ENCODE data around the gene CTDP1. TPM values are rescaled to one million over a fixed set of nuclear protein-coding genes. Genes with fewer than 3 reads are reported as not detected.

Gene CTDP1
- polyA plus RNA-seq, 1 experiment, result 12.9 TPM

- Histone ChIP-seq H3K4me3 (ENCODE audit: low read depth, low read length) (no peak overlapping the region), H3K36me3 (ENCODE audit: control insufficient read depth, insufficient read depth, low read length) (no peaks in the 10 kb centered on the region), H3K27me3 (ENCODE audit: control insufficient read depth, insufficient read depth, low read length) (peaks cover 3% of the 10 kb centered on the region)
- DNase-seq (ENCODE audit: low read depth), result no peak
- ChIA-PET POLR2A (no interaction called here), CTCF (interaction anchor here (0.9 to 1.2 kb wide), 2 partner anchors 107 to 257 kb away, joined by 3 read pairs; no protein-coding TSS in a partner anchor)
- no peak for TF ChIP-seq CTCF (IDR thresholded peaks at IDR 0.05; ENCODE audit: insufficient read depth, low read depth, low read length)
Measured at GRCh38 chr18:79637921-79638909, 41.4 kb upstream of the CTDP1 start.

GRCh38 chr18:79639072-79639829 lies 40.4 kb upstream of the CTDP1 start:
- TF ChIP-seq CTCF (IDR thresholded peaks at IDR 0.05; ENCODE audit: insufficient read depth, low read depth, low read length), result no peak
- no peak overlapping the region for H3K4me3 ChIP-seq (ENCODE audit: low read depth, low read length)
- DNase-seq (ENCODE audit: low read depth), result no peak
- no peaks in the 10 kb centered on the region for H3K36me3 ChIP-seq (ENCODE audit: control insufficient read depth, insufficient read depth, low read length)
- peaks cover 3% of the 10 kb centered on the region for H3K27me3 ChIP-seq (ENCODE audit: control insufficient read depth, insufficient read depth, low read length)
- ChIA-PET CTCF (interaction anchor here (0.9 to 1.2 kb wide), 2 partner anchors 108 to 258 kb away, joined by 3 read pairs; no protein-coding TSS in a partner anchor), POLR2A (no interaction called here)

- Histone ChIP-seq H3K36me3 (ENCODE audit: control insufficient read depth, insufficient read depth, low read length) (no peaks in the 10 kb centered on the region), H3K27me3 (ENCODE audit: control insufficient read depth, insufficient read depth, low read length) (peaks cover 5% of the 10 kb centered on the region), H3K4me3 (ENCODE audit: low read depth, low read length) (no peak overlapping the region)
- ChIA-PET CTCF (interaction anchor here (1.2 kb wide), 1 partner anchor 259 kb away, joined by 3 read pairs; no protein-coding TSS in a partner anchor), POLR2A (no interaction called here)
- no peak for DNase-seq (ENCODE audit: low read depth)
- no peak for TF ChIP-seq CTCF (IDR thresholded peaks at IDR 0.05; ENCODE audit: insufficient read depth, low read depth, low read length)
Measured at GRCh38 chr18:79640064-79640672, 39.4 kb upstream of the CTDP1 start.

GRCh38 chr18:79640875-79641274 lies 38.7 kb upstream of the CTDP1 start:
- POLR2A ChIA-PET, result no interaction called here
- CTCF ChIA-PET, result interaction anchor here (1.2 kb wide), 1 partner anchor 260 kb away, joined by 4 read pairs; no protein-coding TSS in a partner anchor
- no peak for TF ChIP-seq CTCF (IDR thresholded peaks at IDR 0.05; ENCODE audit: insufficient read depth, low read depth, low read length)
- H3K36me3 ChIP-seq (ENCODE audit: control insufficient read depth, insufficient read depth, low read length), result no peaks in the 10 kb centered on the region
- H3K4me3 ChIP-seq (ENCODE audit: low read depth, low read length), result no peak overlapping the region
- no peak for DNase-seq (ENCODE audit: low read depth)
- H3K27me3 ChIP-seq (ENCODE audit: control insufficient read depth, insufficient read depth, low read length), result peaks cover 5% of the 10 kb centered on the region
